ENCODE measurements around the gene SENP1. TPM values are rescaled to one million over a fixed set of nuclear protein-coding genes. Genes with fewer than 3 reads are reported as not detected.

The SENP1 gene
- total and polyA plus RNA-seq, 2 donors (not counting 3 experiments of a cell fraction or from before 2014, with no cell fraction given), result 9.9 to 20.5 TPM

DNA sequence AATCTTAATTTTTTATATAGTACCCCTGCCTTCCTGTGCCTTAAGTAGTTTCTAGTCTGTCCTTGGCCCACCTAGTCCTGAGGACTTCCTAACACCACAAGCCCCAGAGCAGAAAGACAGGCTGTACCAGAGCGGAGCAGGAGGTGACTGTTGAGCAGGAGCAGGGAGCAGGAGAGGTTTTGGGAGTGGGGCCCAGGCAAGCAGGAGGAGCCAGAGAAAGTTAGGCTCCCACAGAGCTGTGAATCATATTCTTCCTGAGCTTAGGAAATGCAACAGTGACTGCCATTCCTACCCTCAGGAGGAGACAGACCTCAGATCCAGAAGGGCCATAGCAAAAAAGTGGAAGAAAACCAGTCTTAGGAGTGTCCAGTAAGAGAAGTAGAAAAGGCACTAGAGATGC is 73.3 kb downstream of the SENP1 start:
- dilution Hi-C loops (cut with MboI; ENCODE audit: extremely low pct_ligation_motif_present, low sequenced_read_pairs) (no loop called here), intact Hi-C loops (cut with micrococcal nuclease) (no loop called here)
- Histone ChIP-seq H3K27me3 (ENCODE audit: control insufficient read depth in 2 of 2, insufficient read depth in 2 of 2, low read length in 2 of 2) (peaks cover 3 to 4% of the 10 kb centered on the region in 2 experiments), H2AFZ (ENCODE audit: low read depth, low read length) (no peak overlapping the region), H3K4me1 (ENCODE audit: control insufficient read depth, extremely low read depth, insufficient read depth, low read length) (no peaks in the 10 kb centered on the region), H4K20me1 (replicated peaks; ENCODE audit: control insufficient read depth, extremely low read depth, insufficient read depth, low read length) (no peaks in the 10 kb centered on the region), H3K9me3 (replicated peaks; ENCODE audit: control insufficient read depth, insufficient read depth, low read length) (no peaks in the 10 kb centered on the region), H3K79me2 (ENCODE audit: control insufficient read depth, insufficient read depth, low read length) (no peaks in the 10 kb centered on the region), H3K4me3 (replicated peaks in 1 of 3; ENCODE audit: insufficient read depth in 1 of 3, low read depth in 1 of 3, low read length in 3 of 3) (no peak overlapping the region), H3K36me3 (ENCODE audit: control insufficient read depth in 2 of 2, extremely low read depth in 1 of 2, insufficient read depth in 2 of 2, low read length in 2 of 2) (no peaks in the 10 kb centered on the region), H3K27ac (ENCODE audit: insufficient read depth, low read depth, low read length) (no peak overlapping the region), H3K4me2 (ENCODE audit: insufficient read depth, low read length) (no peak overlapping the region), H3K9me1 (replicated peaks; ENCODE audit: control insufficient read depth, extremely low read depth, insufficient read depth, low read length) (no peaks in the 10 kb centered on the region), H3K9ac (replicated peaks; ENCODE audit: extremely low read depth, insufficient read depth, low read length) (no peak overlapping the region)
- DNase-seq (ENCODE audit: low read depth, low spot score) (no peak), FAIRE-seq (no peak)
- BruUV-seq (replicated peaks), result no TSS peak
- CTCF ChIA-PET, result no interaction called here
- POLR2A ChIA-PET, result no interaction called here
- TF ChIP-seq POLR2A (IDR thresholded peaks at IDR 0.05; ENCODE audit: low read depth, low read length), result no peak
- TF ChIP-seq FOS (IDR thresholded peaks at IDR 0.05; ENCODE audit: borderline replicate concordance, insufficient read depth, low read length), result no peak
- TF ChIP-seq GATA2 (IDR thresholded peaks at IDR 0.05; ENCODE audit: insufficient read depth, insufficient read length, low read depth, low read length), result no peak
- TF ChIP-seq POLR2AphosphoS5 (IDR thresholded peaks at IDR 0.05; ENCODE audit: insufficient read depth, low read depth, low read length), result no peak
- TF ChIP-seq MYC (IDR thresholded peaks at IDR 0.05; ENCODE audit: low read depth, low read length), result no peak
- TF ChIP-seq, protein P1, sequence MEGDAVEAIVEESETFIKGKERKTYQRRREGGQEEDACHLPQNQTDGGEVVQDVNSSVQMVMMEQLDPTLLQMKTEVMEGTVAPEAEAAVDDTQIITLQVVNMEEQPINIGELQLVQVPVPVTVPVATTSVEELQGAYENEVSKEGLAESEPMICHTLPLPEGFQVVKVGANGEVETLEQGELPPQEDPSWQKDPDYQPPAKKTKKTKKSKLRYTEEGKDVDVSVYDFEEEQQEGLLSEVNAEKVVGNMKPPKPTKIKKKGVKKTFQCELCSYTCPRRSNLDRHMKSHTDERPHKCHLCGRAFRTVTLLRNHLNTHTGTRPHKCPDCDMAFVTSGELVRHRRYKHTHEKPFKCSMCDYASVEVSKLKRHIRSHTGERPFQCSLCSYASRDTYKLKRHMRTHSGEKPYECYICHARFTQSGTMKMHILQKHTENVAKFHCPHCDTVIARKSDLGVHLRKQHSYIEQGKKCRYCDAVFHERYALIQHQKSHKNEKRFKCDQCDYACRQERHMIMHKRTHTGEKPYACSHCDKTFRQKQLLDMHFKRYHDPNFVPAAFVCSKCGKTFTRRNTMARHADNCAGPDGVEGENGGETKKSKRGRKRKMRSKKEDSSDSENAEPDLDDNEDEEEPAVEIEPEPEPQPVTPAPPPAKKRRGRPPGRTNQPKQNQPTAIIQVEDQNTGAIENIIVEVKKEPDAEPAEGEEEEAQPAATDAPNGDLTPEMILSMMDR (IDR thresholded peaks at IDR 0.05; ENCODE audit: extremely low read depth in 1 of 2, insufficient read depth in 1 of 2, low read depth in 1 of 2, low read length in 2 of 2), result no peak
- TF ChIP-seq, protein P2, sequence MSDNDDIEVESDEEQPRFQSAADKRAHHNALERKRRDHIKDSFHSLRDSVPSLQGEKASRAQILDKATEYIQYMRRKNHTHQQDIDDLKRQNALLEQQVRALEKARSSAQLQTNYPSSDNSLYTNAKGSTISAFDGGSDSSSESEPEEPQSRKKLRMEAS (IDR thresholded peaks at IDR 0.05; ENCODE audit: insufficient read depth, insufficient read length), result no peak
